PC-3 (cell line): ENCODE results near the gene TMEM204. TPM values are rescaled to one million over a fixed set of nuclear protein-coding genes. Genes with fewer than 3 reads are reported as not detected.

Source experiments
- ATAC-seq: fragments of 200-7000 bp; cut with Tn5 transposase; 2 replicates; pipeline ENCODE4 v1.9.1; 2020; ENCODE audit warnings: mild to moderate bottlenecking, moderate library complexity
- BruUV-seq: library from RNA; stranded (reverse); fragments of 400-500 nt; replicated peaks from 2 replicates; lab custom pipeline; 2021; lab: Mats Ljungman, UMichigan
- CTCF ChIA-PET: fragments of 300-600 bp; sonication (Branson Sonifier 250); formaldehyde crosslinking; loops from one replicate; lab custom pipeline; 2022; ENCODE audit warnings: antibody characterized with exemption; lab: Charles Lee
- POLR2A ChIA-PET: fragments of 300-600 bp; sonication (Branson Sonifier 250); formaldehyde crosslinking; loops from one replicate; lab custom pipeline; 2022; ENCODE audit warnings: antibody characterized with exemption; ENCODE audit not compliant: unreplicated experiment; lab: Charles Lee
- DNase-seq: peaks from one replicate; pipeline ENCODE4 v3.0.0-alpha.2; 2015
- H2AFZ ChIP-seq: fragments of 300-600 bp; sonication (generic); 2 replicates; pipeline ENCODE4 v1.6.0; 2016; ENCODE audit warnings: antibody characterized with exemption, low read length
- H3F3A ChIP-seq: fragments of 300-600 bp; sonication (generic); one replicate; pipeline ENCODE4 v1.6.0; 2017; ENCODE audit warnings: antibody characterized with exemption, low read length, control low read depth, mild to moderate bottlenecking; ENCODE audit not compliant: unreplicated experiment
- H3K27ac ChIP-seq: fragments of 300-600 bp; sonication (generic); 2 replicates; pipeline ENCODE4 v1.5.1; 2016; ENCODE audit warnings: mild to moderate bottlenecking, low read length
- H3K27me3 ChIP-seq: fragments of 300-600 bp; sonication (generic); 2 replicates; pipeline ENCODE4 v1.6.1; 2016; ENCODE audit warnings: low read length, mixed read lengths
- H3K36me3 ChIP-seq: fragments of 300-600 bp; sonication (generic); 2 replicates; pipeline ENCODE4 v1.6.1; 2016; ENCODE audit warnings: low read depth, mixed run types, low read length, mixed read lengths
- H3K4me1 ChIP-seq: fragments of 300-600 bp; sonication (generic); 2 replicates; pipeline ENCODE4 v1.5.1; 2016; ENCODE audit warnings: low read length; ENCODE audit not compliant: insufficient read depth
- H3K4me2 ChIP-seq: fragments of 300-600 bp; sonication (generic); 2 replicates; pipeline ENCODE4 v1.6.0; 2016; ENCODE audit warnings: low read length
- H3K4me3 ChIP-seq: fragments of 300-600 bp; sonication (generic); 2 replicates; pipeline ENCODE4 v1.5.1; 2016; ENCODE audit warnings: mild to moderate bottlenecking, low read length, mixed read lengths
- H3K79me2 ChIP-seq: fragments of 300-600 bp; sonication (generic); 2 replicates; pipeline ENCODE4 v1.6.1; 2017; ENCODE audit warnings: low read length, mixed read lengths
- H3K9ac ChIP-seq: fragments of 300-600 bp; sonication (generic); 2 replicates; pipeline ENCODE4 v1.6.0; 2016; ENCODE audit warnings: mild to moderate bottlenecking, low read length
- H3K9me2 ChIP-seq: fragments of 300-600 bp; sonication (generic); replicated peaks from 2 replicates; pipeline ENCODE4 v1.6.1; 2016; ENCODE audit warnings: mixed run types, low read length, mixed read lengths
- H3K9me3 ChIP-seq: fragments of 300-600 bp; sonication (generic); 2 replicates; pipeline ENCODE4 v1.6.1; 2016; ENCODE audit warnings: low read length, mixed read lengths
- H4K20me1 ChIP-seq: fragments of 300-600 bp; sonication (generic); 2 replicates; pipeline ENCODE4 v1.6.1; 2016; ENCODE audit warnings: low read length, mixed read lengths
- CTCF ChIP-seq: fragments of 300-600 bp; sonication (generic); conservative IDR thresholded peaks from 2 replicates; pipeline ENCODE4 v1.5.1; 2017; ENCODE audit warnings: antibody characterized with exemption, low read depth, mild to moderate bottlenecking, low read length
- EZH2 ChIP-seq: fragments of 300-600 bp; sonication (generic); IDR thresholded peaks from one replicate; pipeline ENCODE4 v1.6.1; 2017; ENCODE audit warnings: antibody characterized with exemption, mild to moderate bottlenecking, low read length; ENCODE audit not compliant: unreplicated experiment
- EZH2phosphoT487 ChIP-seq: fragments of 300-600 bp; sonication (generic); IDR thresholded peaks from 2 replicates; pipeline ENCODE4 v1.6.1; 2018; ENCODE audit warnings: mild to moderate bottlenecking, antibody characterized with exemption, low read length, borderline replicate concordance
- intact Hi-C: fragments of 100-400 bp; cut with micrococcal nuclease; formaldehyde crosslinking; loops from 2 replicates; pipeline ENCODE4 v1.9.0; 2023
- total RNA-seq: library from RNA; depleted of rRNA; stranded (reverse); fragments of >200 nt; gene quantifications from 2 replicates; pipeline ENCODE4 v1.2.3, GENCODE V29; 2014

The TMEM204 gene
- total RNA-seq, 1 experiment from 2014 or later = not detected

DNA sequence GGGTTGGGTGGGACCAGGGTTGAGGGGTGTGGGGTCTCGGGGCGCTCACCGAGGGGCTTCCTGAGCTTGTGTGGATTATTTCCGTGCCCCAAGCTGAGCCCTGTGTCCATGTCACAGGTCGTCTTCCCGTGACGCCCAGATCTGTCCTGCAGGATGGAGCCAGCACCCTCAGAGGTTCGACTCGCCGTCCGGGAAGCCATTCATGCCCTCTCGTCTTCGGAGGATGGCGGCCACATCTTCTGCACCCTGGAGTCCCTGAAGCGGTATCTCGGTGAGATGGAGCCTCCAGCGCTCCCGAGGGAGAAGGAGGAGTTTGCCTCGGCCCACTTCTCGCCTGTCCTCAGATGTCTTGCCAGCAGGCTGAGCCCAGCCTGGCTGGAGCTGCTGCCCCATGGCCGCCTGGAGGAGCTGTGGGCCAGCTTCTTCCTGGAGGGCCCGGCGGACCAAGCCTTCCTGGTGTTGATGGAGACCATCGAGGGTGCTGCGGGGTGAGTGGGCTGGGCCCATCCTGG is 39.3 kb upstream of the TMEM204 start:
- H3K4me3 ChIP-seq = peak overlapping the region; percentile 83
- DNase-seq (peak; percentile 60), ATAC-seq (peak; percentile 72)
- intact Hi-C loops = no loop called here
- BruUV-seq = no TSS peak
- peak overlapping the region; percentile 74; the same call in 1 of the 2 replicates for H2AFZ ChIP-seq
- CTCF ChIA-PET = interaction anchor here (0.6 kb wide), 2 partner anchors 12 to 968 kb away, joined by 3 read pairs; no protein-coding TSS in a partner anchor
- peak overlapping the region; percentile 32; the same call in 1 of the 2 replicates for H3K27ac ChIP-seq
- no peaks in the 10 kb centered on the region for H3F3A ChIP-seq
- H3K36me3 ChIP-seq = 0 out of 2 replicates have a peak, but pooled peaks cover 3% of the 10 kb centered on the region
- H3K79me2 ChIP-seq = peaks cover 31% of the 10 kb centered on the region
- H3K4me2 ChIP-seq = peak overlapping the region; percentile 97
- H3K9me3 ChIP-seq = no peaks in the 10 kb centered on the region
- H4K20me1 ChIP-seq = peaks cover 5% of the 10 kb centered on the region; the same call in 1 of the 2 replicates
- H3K4me1 ChIP-seq = peaks cover 13% of the 10 kb centered on the region
- H3K27me3 ChIP-seq = no peaks in the 10 kb centered on the region
- POLR2A ChIA-PET = no interaction called here
- peak overlapping the region; percentile 94 for H3K9ac ChIP-seq
- TF ChIP-seq EZH2 (no peak), CTCF (peak; percentile 62)
- no peaks in the 10 kb centered on the region for H3K9me2 ChIP-seq

GRCh38 chr16:1494711-1495110 is 38.8 kb upstream of the TMEM204 start:
- CTCF ChIA-PET = interaction anchor here (0.6 kb wide), 1 partner anchor 12 kb away, joined by 3 read pairs; no protein-coding TSS in a partner anchor
- Histone ChIP-seq H3K27me3 (no peaks in the 10 kb centered on the region), H3K36me3 (0 out of 2 replicates have a peak, but pooled peaks cover 3% of the 10 kb centered on the region), H3K9me3 (no peaks in the 10 kb centered on the region), H4K20me1 (peaks cover 5% of the 10 kb centered on the region; the same call in 1 of the 2 replicates), H3K9me2 (no peaks in the 10 kb centered on the region), H3K4me3 (peak overlapping the region; percentile 83), H3K79me2 (peaks cover 31% of the 10 kb centered on the region), H2AFZ (no peak overlapping the region), H3K4me1 (peaks cover 13% of the 10 kb centered on the region), H3K4me2 (peak overlapping the region; percentile 97), H3F3A (no peaks in the 10 kb centered on the region), H3K9ac (peak overlapping the region; percentile 94; the same call in 1 of the 2 replicates), H3K27ac (no peak overlapping the region)
- POLR2A ChIA-PET = no interaction called here
- ATAC-seq = no peak
- no peak; the same call in 1 of the 2 replicates for TF ChIP-seq CTCF
- TF ChIP-seq EZH2phosphoT487 = no peak
- no peak for TF ChIP-seq EZH2
- intact Hi-C loops = no loop called here
- BruUV-seq = no TSS peak
- no peak for DNase-seq
